GM21390 (cell line): ENCODE data around the gene NUDT3.
"Not testable (repeated sequence)": the region's sequence is repeated elsewhere in the genome, so short reads cannot be mapped to it uniquely, and the experiment has no call there.

ENCODE experiments used
- ATAC-seq: cut with Tn5 transposase; IDR thresholded peaks from one replicate; pipeline ENCODE4 v1.9.1; 2021; ENCODE audit not compliant: unreplicated experiment

NUDT3 gene

GRCh38 chr6:34324738-34325444 is 67.6 kb downstream of the NUDT3 start:
- no peak for ATAC-seq

DNA sequence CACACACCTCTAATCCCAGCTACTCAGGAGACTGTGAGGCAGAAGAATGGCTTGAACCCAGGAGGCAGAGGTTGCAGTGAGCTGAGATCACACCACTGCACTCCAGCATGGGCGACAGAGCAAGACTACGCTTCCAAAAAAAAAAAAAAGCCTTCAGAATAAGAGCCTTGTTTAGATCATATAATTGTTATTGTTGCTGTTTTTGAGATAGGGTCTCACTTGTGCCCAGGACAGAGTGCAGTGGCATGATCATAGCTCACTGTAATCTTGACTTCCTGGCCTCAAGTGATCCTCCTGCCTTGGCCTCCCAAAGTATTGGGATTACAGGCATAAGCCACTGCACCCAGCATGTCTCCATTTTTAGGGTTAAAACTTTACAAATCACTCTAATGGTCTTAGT is 68.2 kb downstream of the NUDT3 start:
- ATAC-seq = not testable (repeated sequence)

DNA sequence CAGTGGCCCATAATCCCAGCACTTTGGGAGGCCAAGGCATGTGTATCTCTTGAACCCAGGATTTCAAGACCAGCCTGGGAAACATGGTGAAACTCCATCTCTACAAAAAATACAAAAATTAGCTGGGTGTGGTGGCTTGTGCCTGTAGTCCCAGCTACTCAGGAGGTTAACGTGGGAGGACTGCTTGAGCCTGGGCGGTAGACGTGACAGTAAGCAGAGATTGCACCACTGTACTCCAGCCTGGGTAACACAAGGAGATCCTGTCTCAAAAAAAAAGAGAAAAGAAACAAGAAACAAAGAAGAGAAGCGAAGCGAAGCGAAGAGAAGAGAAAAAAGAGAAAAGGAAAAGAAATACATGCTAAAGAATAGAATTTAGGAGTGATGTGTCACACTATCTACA is 69.2 kb downstream of the NUDT3 start:
- ATAC-seq = no peak

- no peak for ATAC-seq
Measured at GRCh38 chr6:34322732-34323131, 69.7 kb downstream of the NUDT3 start.

GRCh38 chr6:34321821-34322220 is 70.6 kb downstream of the NUDT3 start:
- ATAC-seq = no peak

DNA sequence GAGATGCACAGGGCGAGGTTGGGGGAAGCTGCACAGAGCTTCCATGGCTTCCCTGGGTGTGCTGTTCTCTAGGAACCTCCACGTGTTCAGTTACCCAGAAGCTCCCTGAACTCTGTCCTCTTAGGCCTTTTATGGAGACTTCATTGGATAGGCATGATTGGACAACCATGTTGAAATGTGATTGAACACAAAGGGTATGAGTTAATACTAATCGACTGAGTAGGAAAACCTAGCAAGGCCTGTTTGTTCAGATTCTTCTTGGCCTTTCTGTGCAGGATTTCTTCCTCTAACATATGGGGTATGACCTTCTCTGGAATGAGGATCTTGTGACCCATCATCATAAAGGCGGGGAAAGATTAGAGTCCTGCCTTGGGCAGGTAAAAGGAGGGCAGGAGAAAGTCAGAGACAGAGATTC is 73.0 kb downstream of the NUDT3 start:
- no peak for ATAC-seq

DNA sequence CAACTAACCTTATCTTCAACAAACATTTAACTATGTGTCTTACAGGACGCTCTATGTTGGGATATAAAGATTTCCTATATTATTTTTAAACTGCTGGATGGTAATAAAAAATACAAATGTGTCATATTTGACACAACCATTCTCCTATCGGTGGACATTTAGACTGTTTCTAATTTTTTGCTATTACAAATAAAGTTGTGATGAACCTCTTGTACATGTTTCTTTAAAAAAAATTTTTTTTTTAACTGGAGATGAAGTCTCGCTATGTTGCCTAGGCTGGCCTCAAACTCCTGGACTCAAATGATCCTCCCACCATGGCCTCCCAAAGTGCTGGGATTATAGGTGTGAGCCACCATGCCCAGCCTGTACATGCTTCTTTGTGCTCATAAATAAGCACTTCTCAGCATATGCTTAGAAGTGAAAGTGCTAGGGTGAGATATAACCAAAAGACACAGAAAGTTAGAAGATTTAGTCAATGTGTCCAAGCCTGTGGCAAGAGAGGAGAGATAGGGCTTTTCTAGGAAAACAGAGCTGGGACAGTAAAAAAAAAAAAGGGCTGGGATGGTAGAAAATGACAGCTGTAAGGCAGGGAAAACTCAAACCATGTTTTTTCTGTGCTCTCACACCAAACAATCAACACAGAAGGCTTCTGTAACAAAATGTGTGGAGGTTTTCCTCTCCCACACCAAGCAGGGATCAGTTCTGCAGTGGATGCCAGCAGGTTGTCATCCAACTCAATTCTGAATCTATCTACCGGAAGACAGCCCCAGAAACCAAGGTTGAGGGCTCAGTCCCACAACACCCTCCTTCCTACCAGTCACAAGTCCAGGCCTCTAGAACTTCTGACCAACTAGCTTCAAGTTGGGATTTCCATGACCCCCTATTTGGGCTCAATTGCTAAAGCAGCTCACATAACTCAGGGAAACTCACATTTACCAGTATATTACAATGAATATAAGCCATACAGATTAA is 73.7 kb downstream of the NUDT3 start:
- no peak for ATAC-seq

DNA sequence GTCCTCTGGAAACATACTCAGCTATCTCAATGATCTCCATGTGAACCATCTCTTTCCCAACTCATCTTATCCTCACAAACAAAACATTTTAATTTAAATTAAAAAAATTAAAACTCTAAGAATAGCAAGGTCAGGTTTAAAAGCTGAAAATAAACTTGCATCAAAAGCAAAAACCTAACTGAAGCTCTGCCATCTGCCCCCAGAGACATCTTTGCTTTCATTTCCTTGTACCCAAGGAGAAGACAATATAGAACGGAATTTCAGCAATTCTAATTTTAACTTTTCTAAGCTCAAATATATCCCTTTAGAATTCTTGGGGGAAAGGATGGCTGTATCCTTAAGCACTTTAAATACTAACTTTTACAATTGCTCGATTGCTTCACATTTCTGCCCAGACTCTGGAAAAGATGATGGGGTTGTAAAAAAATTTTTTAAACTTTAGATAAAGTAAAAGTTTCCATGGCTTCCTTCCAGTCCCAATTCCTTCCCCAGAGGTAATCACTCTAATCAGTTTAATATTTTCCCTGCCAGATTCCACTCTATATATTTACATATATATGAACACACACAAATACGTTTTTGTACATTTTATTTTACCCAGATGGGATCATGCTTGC is 74.5 kb downstream of the NUDT3 start:
- no peak for ATAC-seq

GRCh38 chr6:34317172-34317477 is 75.3 kb downstream of the NUDT3 start:
- no peak for ATAC-seq

DNA sequence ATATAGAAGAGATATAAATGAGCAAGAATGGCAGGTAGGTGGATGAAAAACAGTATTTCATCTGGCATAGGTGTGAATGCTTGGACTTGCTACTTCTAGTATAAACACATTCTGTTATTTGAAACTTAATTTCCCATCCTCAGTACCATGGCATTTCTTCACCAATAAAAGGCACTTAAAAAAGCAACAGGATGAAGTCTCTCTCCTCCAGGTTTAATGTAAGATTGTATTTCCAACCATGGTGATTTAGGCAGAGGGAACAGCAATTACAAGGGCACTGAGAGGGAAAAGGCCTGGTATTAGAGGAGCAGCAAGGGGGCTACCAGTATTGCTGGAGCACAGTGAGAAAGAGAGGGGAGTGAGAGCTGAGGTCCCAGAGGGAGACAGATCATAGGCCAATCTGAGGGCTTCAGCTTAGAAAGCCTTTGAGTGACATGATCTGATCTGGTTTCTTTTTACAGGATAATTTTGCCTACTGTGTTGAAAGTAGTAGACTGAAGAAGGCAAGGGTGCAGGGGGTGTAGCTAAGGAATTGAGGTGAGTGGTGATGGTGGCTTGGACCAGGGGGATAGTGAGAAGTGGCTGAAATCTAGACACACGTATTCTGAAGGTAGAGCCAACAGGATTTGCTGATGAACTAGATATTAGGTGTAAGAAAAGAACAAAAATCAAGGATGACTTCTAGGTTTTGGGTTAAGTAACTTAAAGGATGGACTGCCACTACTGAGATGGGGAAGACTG is 75.9 kb downstream of the NUDT3 start:
- no peak for ATAC-seq

DNA sequence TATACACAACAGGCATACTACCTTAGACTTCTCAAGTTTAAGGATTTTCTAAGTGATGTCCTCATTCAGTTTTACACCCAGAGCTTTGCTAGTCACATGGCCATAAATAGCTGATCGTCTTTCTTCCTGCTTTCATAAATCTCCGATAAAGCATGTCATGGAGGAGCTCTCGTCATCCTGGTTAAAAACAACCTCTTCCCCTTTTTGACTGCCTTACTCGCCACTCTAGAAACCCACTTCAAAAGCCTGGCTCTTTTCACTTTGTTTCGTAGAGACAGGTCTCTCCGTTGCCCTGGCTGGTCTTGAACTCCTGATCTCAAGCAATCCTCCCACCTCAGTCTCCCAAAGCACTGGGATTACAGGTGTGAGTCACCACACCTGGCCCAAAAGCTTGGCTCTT is 76.7 kb downstream of the NUDT3 start:
- no peak for ATAC-seq

- ATAC-seq = no peak
Measured at GRCh38 chr6:34315256-34315655, 77.2 kb downstream of the NUDT3 start.

GRCh38 chr6:34312259-34312658 is 80.2 kb downstream of the NUDT3 start:
- ATAC-seq = no peak

DNA sequence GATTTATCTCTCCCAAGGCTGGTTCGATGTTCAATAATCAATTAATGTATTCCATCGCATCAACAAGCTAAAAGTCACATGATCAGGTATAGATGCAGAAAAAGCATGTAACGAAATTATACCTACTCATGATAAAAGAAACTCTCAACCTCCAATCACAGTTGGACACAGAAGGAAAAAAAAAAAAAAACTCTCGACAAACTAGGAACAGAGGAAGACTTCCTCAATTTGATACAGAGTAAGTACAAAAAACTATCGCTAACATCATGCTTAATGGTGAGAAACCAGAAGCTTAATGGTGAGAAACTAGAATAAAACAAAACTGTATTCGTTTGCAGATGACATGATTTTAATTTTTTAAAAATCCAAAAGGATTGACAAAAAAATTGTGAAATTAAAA is 81.7 kb downstream of the NUDT3 start:
- ATAC-seq = no peak

GRCh38 chr6:34308483-34308882 is 84.0 kb downstream of the NUDT3 start:
- no peak for ATAC-seq

DNA sequence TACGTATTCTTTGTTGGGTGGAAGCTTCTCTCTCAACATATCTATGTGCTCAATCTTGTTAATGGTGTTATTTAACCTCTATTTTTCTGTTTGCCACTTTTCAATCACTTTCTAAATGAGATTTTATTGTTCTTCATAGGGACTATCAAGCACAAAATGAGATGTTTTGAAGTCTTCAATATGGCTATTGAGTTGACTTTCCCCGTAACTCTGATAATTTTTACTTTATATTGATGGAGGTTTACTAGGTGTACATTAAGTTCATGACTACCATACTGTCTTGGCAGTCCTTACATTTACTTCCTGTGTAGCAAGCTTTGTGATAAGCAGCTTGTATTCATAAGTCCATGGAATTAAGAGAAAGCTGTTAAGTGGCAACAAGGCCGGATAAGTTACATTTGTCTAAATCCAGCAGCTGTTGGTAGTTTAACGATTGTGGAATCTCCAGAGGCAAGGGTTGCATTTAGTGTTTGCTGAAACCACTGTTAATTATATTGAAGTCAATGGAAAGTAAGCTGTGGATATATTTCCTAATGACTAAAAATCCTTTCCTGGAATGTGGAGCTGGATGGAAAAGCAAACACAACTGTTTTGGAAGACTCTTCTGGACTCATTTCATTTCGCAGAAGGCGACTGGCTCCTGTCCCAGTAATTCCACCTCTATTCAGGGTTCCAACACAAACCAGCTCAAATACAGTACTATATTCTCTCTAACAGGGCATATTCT is 86.3 kb downstream of the NUDT3 start:
- ATAC-seq = no peak

- no peak for ATAC-seq
Measured at GRCh38 chr6:34305497-34305896, 87.0 kb downstream of the NUDT3 start.

DNA sequence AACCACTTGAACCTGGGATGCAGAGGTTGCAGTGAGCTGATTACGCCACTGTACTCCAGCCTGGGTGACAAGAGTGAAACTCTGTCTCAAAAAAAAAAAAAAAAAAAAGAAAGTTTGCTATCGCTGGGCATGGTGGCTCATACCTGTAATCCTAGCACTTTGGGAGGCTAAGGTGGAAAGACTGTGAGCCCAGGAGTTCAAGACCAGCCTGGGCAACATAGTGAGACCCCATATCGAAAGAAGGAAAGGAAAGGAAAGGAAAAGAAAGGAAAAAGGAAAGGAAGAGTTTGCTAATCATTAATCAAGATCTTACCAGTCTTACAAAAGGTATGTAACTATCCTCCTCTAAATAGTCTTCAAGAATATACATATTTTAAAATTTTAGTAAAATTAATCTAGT is 88.3 kb downstream of the NUDT3 start:
- ATAC-seq = no peak

- no peak for ATAC-seq
Measured at GRCh38 chr6:34302929-34303328, 89.5 kb downstream of the NUDT3 start.

DNA sequence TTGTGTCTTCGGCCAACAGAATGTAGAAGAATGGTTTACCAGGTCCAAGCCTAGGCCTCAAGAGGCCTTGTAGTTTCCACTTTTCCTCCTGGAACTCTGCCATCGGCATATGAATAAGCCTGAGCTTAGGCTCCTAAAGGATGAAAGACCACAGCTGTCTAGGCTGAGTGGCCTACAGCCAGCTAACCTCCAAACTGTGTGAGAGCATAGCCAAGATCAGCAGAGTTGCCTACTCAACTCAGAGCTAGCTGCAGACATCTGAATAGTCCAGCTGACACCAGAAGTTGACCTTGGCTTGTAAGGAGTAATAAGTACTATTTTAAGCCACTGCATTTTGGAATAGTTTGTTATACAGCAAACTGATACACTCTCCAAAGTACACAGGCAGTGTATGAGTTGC is 91.1 kb downstream of the NUDT3 start:
- ATAC-seq = no peak

GRCh38 chr6:34300332-34300751 is 92.1 kb downstream of the NUDT3 start:
- no peak for ATAC-seq
